DMS153 (cell line): Measurements from ENCODE around the gene EPHB6.

Experiments
- DNase-seq: peaks from one replicate; lab custom pipeline; 2025; lab: John Stamatoyannopoulos, UW

The EPHB6 gene

GRCh38 chr7:142864980-142865747 lies 10.3 kb downstream of the EPHB6 start:
- DNase-seq: no peak

- DNase-seq: no peak
These were observed 10.9 kb downstream of the EPHB6 start for GRCh38 chr7:142865766-142866165.

GRCh38 chr7:142866361-142867096 lies 11.7 kb downstream of the EPHB6 start:
- DNase-seq: no peak

- DNase-seq: no peak
These were observed 12.2 kb downstream of the EPHB6 start for GRCh38 chr7:142867097-142867378.

- DNase-seq: no peak
These were observed 12.7 kb downstream of the EPHB6 start for GRCh38 chr7:142867398-142868187.

GRCh38 chr7:142868188-142868985 lies 13.5 kb downstream of the EPHB6 start:
- DNase-seq: no peak

- DNase-seq: no peak
These were observed 14.1 kb downstream of the EPHB6 start for GRCh38 chr7:142868986-142869415.

- DNase-seq: no peak
These were observed 14.6 kb downstream of the EPHB6 start for GRCh38 chr7:142869434-142869833.

GRCh38 chr7:142870147-142870559 lies 15.3 kb downstream of the EPHB6 start:
- no peak for DNase-seq

GRCh38 chr7:142870566-142871259 lies 15.8 kb downstream of the EPHB6 start:
- DNase-seq: no peak

- no peak for DNase-seq
These were observed 16.6 kb downstream of the EPHB6 start for GRCh38 chr7:142871260-142872105.

- no peak for DNase-seq
These were observed 17.3 kb downstream of the EPHB6 start for GRCh38 chr7:142872106-142872675.

GRCh38 chr7:142873281-142873784 lies 18.5 kb downstream of the EPHB6 start:
- no peak for DNase-seq

- DNase-seq: no peak
These were observed 19.0 kb downstream of the EPHB6 start for GRCh38 chr7:142873871-142874270.

GRCh38 chr7:142874409-142874808 lies 19.5 kb downstream of the EPHB6 start:
- DNase-seq: no peak

GRCh38 chr7:142874837-142875236 lies 20.0 kb downstream of the EPHB6 start:
- DNase-seq: no peak

- no peak for DNase-seq
These were observed 20.6 kb downstream of the EPHB6 start for GRCh38 chr7:142875456-142875855.

- no peak for DNase-seq
These were observed 21.5 kb downstream of the EPHB6 start for GRCh38 chr7:142876236-142876960.
